ENCODE data around the gene NTM.

The NTM gene

GRCh38 chr11:131583938-131584337, 213.5 kb downstream of the NTM start:
- no peak overlapping the region for H3K4me3 ChIP-seq (replicated peaks in 1 of 2; ENCODE audit: low read depth in 2 of 2, low read length in 2 of 2)
- no peak for DNase-seq (ENCODE audit: low read depth in 2 of 2)
- no peak for TF ChIP-seq CTCF (IDR thresholded peaks at IDR 0.05; ENCODE audit: low read depth, low read length)

DNA sequence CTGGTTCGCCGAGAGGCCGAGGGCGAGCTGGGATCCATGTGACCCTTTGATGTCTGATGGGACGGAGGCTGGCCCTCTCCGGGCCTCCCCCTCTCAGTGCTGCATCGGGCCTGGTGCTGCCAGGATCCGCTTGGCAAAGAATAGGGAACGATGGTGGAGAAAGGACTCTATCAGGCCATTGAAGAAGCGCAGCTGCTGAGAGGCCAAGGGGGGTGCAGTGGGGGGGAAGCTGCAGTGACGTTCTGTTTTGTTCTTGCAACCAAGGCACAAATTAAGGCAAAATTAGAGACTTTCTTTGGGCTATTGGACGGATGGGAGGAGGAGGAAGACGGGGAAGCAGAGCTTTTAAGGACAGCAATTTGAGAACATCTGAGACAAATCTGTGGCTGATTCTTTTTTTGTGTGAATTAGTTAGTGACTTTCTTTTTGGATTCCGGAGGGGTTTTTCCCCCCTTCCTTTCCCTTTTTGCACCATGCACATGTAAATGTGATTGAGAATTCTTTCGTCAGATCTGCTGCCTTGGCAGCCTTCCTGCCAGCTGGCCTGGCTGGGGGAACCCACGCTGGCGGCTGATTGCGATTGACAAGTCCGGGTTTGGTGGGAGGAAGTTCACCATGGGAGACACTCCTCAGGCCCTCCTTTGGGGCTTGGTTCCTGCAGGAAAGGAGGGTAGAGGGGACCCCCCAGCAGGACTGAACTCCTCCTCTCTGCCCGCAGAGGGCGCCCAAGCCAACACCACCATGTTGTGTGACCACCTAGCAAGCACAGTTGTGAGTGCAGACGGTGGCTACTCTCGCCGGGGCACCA, 214.6 kb downstream of the NTM start:
- no peak for DNase-seq (ENCODE audit: low read depth in 2 of 2)
- TF ChIP-seq CTCF (IDR thresholded peaks at IDR 0.05; ENCODE audit: low read depth, low read length), result no peak
- no peak overlapping the region for H3K4me3 ChIP-seq (replicated peaks in 1 of 2; ENCODE audit: low read depth in 2 of 2, low read length in 2 of 2)

GRCh38 chr11:131588057-131588456, 217.6 kb downstream of the NTM start:
- H3K4me3 ChIP-seq (replicated peaks in 1 of 2; ENCODE audit: low read depth in 2 of 2, low read length in 2 of 2), result no peak overlapping the region
- no peak for DNase-seq (ENCODE audit: low read depth in 2 of 2)
- TF ChIP-seq CTCF (IDR thresholded peaks at IDR 0.05; ENCODE audit: low read depth, low read length), result no peak

DNA sequence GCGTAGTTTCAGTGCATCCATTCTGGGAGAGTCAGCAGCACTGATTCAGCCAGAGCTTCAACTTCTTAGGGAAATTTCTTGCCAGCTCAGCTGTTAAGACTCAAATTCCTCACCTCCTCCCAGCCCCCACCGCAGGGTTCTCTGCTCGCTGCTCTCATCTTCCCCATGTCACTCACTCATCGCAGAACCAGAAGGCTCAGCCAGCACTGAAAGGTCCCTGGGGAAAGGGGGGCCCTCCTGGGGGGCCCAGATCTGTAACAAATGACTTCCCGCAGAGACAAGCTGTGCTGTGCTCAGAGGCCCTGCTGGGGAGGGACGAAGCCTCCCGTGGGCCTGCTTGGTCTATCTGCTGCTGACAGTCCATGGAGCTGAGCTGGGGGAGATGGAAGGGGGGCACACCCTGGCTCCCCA, 220.6 kb downstream of the NTM start:
- no peak for TF ChIP-seq CTCF (IDR thresholded peaks at IDR 0.05; ENCODE audit: low read depth, low read length)
- no peak overlapping the region for H3K4me3 ChIP-seq (replicated peaks in 1 of 2; ENCODE audit: low read depth in 2 of 2, low read length in 2 of 2)
- no peak for DNase-seq (ENCODE audit: low read depth in 2 of 2)

- no peak for TF ChIP-seq CTCF (IDR thresholded peaks at IDR 0.05; ENCODE audit: low read depth, low read length)
- no peak overlapping the region for H3K4me3 ChIP-seq (replicated peaks in 1 of 2; ENCODE audit: low read depth in 2 of 2, low read length in 2 of 2)
- DNase-seq (ENCODE audit: low read depth in 2 of 2), result no peak
Measured at GRCh38 chr11:131592152-131592551, 221.7 kb downstream of the NTM start.

GRCh38 chr11:131592734-131593133, 222.3 kb downstream of the NTM start:
- no peak for DNase-seq (ENCODE audit: low read depth in 2 of 2)
- no peak for TF ChIP-seq CTCF (IDR thresholded peaks at IDR 0.05; ENCODE audit: low read depth, low read length)
- H3K4me3 ChIP-seq (replicated peaks in 1 of 2; ENCODE audit: low read depth in 2 of 2, low read length in 2 of 2), result no peak overlapping the region

- H3K4me3 ChIP-seq (replicated peaks in 1 of 2; ENCODE audit: low read depth in 2 of 2, low read length in 2 of 2), result no peak overlapping the region
- no peak for TF ChIP-seq CTCF (IDR thresholded peaks at IDR 0.05; ENCODE audit: low read depth, low read length)
- no peak for DNase-seq (ENCODE audit: low read depth in 2 of 2)
Measured at GRCh38 chr11:131593301-131593700, 222.9 kb downstream of the NTM start.
